ENCODE measurements around the gene ZNF552.

DNA sequence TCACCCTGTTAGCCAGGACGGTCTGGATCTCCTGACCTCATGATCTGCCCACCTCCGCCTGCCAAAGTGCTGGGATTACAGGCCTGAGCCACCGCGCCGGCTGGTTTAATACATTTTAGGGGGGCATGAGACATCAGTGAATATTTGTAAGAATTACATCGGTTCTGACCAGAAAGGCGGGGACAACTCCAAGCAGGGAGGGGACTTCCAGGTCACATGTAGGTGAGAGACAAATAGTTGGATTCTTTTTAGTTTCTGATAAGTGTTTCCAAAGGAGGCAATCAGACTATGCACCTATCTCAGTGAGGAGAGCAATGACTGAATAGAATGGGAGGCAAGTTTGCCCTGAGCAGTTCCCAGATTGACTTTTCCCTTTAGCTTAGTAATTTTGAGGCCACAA lies 3.7 kb upstream of the ZNF552 start:
- TF ChIP-seq POLR2A (IDR thresholded peaks at IDR 0.05; ENCODE audit: low read depth, low read length), result no peak
- TF ChIP-seq TAF1 (IDR thresholded peaks at IDR 0.05; ENCODE audit: low read depth, low read length), result no peak
- TF ChIP-seq POLR2AphosphoS5 (IDR thresholded peaks at IDR 0.05; ENCODE audit: low read depth, low read length), result no peak
- TF ChIP-seq POU2F2 (IDR thresholded peaks at IDR 0.05; ENCODE audit: low read depth, low read length), result no peak
- TF ChIP-seq SPI1 (IDR thresholded peaks at IDR 0.05; ENCODE audit: low read depth, low read length), result no peak
